NB4 (cell line): Measurements from ENCODE around the gene RNF217.

ENCODE experiments used
- DNase-seq: peaks from one replicate; pipeline ENCODE4 v3.0.0; 2010; ENCODE audit warnings: low read depth
- H3K4me3 ChIP-seq: one replicate; pipeline ENCODE4 v1.5.1; 2011; ENCODE audit warnings: mild to moderate bottlenecking, low read depth, low read length, moderate library complexity
- CTCF ChIP-seq: IDR thresholded peaks from one replicate; pipeline ENCODE4 v1.5.1; 2012; ENCODE audit warnings: low read depth, low read length
- MAX ChIP-seq: IDR thresholded peaks from 2 replicates; pipeline ENCODE4 v1.6.1; 2011; ENCODE audit warnings: low read depth, low read length
- MYC ChIP-seq: IDR thresholded peaks from 2 replicates; pipeline ENCODE4 v1.6.1; 2011; ENCODE audit warnings: low read depth, low read length
- POLR2A ChIP-seq: IDR thresholded peaks from 2 replicates; pipeline ENCODE4 v1.6.1; 2011; ENCODE audit warnings: mild to moderate bottlenecking; ENCODE audit not compliant: insufficient read length; ENCODE audit errors: extremely low read depth

Gene RNF217

GRCh38 chr6:125050663-125051318 lies 88.6 kb downstream of the RNF217 start:
- TF ChIP-seq POLR2A (no peak), MYC (no peak), MAX (no peak), CTCF (no peak)
- H3K4me3 ChIP-seq, result no peak overlapping the region
- no peak for DNase-seq

- DNase-seq, result no peak
- no peak overlapping the region for H3K4me3 ChIP-seq
- TF ChIP-seq MYC (no peak), MAX (no peak), CTCF (no peak), POLR2A (no peak)
Observed at GRCh38 chr6:125053809-125054208, 91.6 kb downstream of the RNF217 start.

- TF ChIP-seq MAX, result no peak
- TF ChIP-seq MYC, result no peak
- TF ChIP-seq CTCF, result no peak
- TF ChIP-seq POLR2A, result no peak
- DNase-seq, result no peak
Observed at GRCh38 chr6:125054331-125054730, 92.1 kb downstream of the RNF217 start.

GRCh38 chr6:125057392-125058246 lies 95.4 kb downstream of the RNF217 start:
- no peak overlapping the region for H3K4me3 ChIP-seq
- no peak for TF ChIP-seq MYC
- no peak for DNase-seq

More at GRCh38 chr6:125054331-125054730, 92.1 kb downstream of the RNF217 start:
- H3K4me3 ChIP-seq, result no peak overlapping the region

GRCh38 chr6:125058546-125058945 lies 96.3 kb downstream of the RNF217 start:
- TF ChIP-seq MAX, result no peak
- TF ChIP-seq MYC, result no peak
- no peak for TF ChIP-seq POLR2A
- no peak for TF ChIP-seq CTCF
- no peak overlapping the region for H3K4me3 ChIP-seq
- DNase-seq, result no peak

- no peak for DNase-seq
- no peak overlapping the region for H3K4me3 ChIP-seq
- TF ChIP-seq POLR2A (no peak), MYC (no peak), CTCF (no peak), MAX (no peak)
Observed at GRCh38 chr6:125063307-125063706, 101.1 kb downstream of the RNF217 start.
